Thymus (tissue), 11 donors: Measurements from ENCODE around the gene TRIM9. TPM values are rescaled to one million over a fixed set of nuclear protein-coding genes. Genes with fewer than 3 reads are reported as not detected.
"Not testable (repeated sequence)": the region's sequence is repeated elsewhere in the genome, so short reads cannot be mapped to it uniquely, and the experiment has no call there.

Experiments
- DNase-seq, 9 donors: peaks; one replicate each; pipeline ENCODE4 v3.0.0-alpha.2; 2013; ENCODE audit warnings: low spot score in 9 of 9, low read depth in 6 of 9, missing footprints in 1 of 9
- H3K27ac ChIP-seq, 2 donors: one replicate each; pipeline ENCODE4 v1.5.1; 2013; ENCODE audit warnings: control low read depth in 1 of 2, low read depth in 1 of 2, low read length in 1 of 2, mild to moderate bottlenecking in 1 of 2, moderate library complexity in 1 of 2
- H3K27me3 ChIP-seq, 2 donors: one replicate each; pipeline ENCODE4 v1.5.1; 2013; ENCODE audit warnings: low read length in 1 of 2; ENCODE audit not compliant: control insufficient read depth in 2 of 2, insufficient read depth in 1 of 2
- H3K36me3 ChIP-seq, 2 donors: one replicate each; pipeline ENCODE4 v1.5.1; 2013; ENCODE audit warnings: low read length in 1 of 2, mild to moderate bottlenecking in 1 of 2, moderate library complexity in 1 of 2; ENCODE audit not compliant: control insufficient read depth in 2 of 2, insufficient read depth in 2 of 2
- H3K4me1 ChIP-seq, 2 donors: one replicate each; pipeline ENCODE4 v1.5.1; 2013; ENCODE audit warnings: low read length in 2 of 2; ENCODE audit not compliant: control insufficient read depth in 2 of 2, insufficient read depth in 2 of 2
- H3K4me3 ChIP-seq, 2 donors: one replicate each; pipeline ENCODE4 v1.5.1; 2013; ENCODE audit warnings: low read length in 2 of 2, control low read depth in 1 of 2, mild to moderate bottlenecking in 1 of 2
- H3K9me3 ChIP-seq, 2 donors: one replicate each; pipeline ENCODE4 v1.5.1; 2013; ENCODE audit warnings: low read length in 1 of 2, mild to moderate bottlenecking in 1 of 2; ENCODE audit not compliant: control insufficient read depth in 2 of 2, insufficient read depth in 1 of 2
- WGBS: extraction: QIAGEN DNeasy Blood & Tissue Kit; methylation state at CpG from one replicate; pipeline ENCODE4 v1.1.7; 2013; 5-methylcytosine and 5-hydroxymethylcytosine counted together
- polyA plus RNA-seq: library from polyadenylated mRNA; stranded (reverse); fragments of 200-250 nt; gene quantifications from one replicate; pipeline ENCODE4 v1.2.3, GENCODE V29; 2013
- total RNA-seq: library from RNA; stranded (reverse); fragments of 120-200 nt; gene quantifications from one replicate; pipeline ENCODE4 v1.2.4, GENCODE V29; 2013
- donor health status: healthy.

The TRIM9 gene
- total and polyA plus RNA-seq, 2 donors: 0.71 to 1.8 TPM

GRCh38 chr14:50946234-50946935, 148.5 kb downstream of the TRIM9 start:
- H3K4me1 ChIP-seq: peaks cover 13 to 15% of the 10 kb centered on the region in 2 donors
- DNase-seq: no peak
- no peaks in the 10 kb centered on the region for H3K9me3 ChIP-seq
- H3K27ac ChIP-seq: no peak overlapping the region
- WGBS: 95% methylated on average over 5 of the region's 5 CpGs
- peaks cover 3 to 27% of the 10 kb centered on the region in 2 donors for H3K27me3 ChIP-seq
- H3K36me3 ChIP-seq: no peaks in the 10 kb centered on the region
- H3K4me3 ChIP-seq: no peak overlapping the region

DNA sequence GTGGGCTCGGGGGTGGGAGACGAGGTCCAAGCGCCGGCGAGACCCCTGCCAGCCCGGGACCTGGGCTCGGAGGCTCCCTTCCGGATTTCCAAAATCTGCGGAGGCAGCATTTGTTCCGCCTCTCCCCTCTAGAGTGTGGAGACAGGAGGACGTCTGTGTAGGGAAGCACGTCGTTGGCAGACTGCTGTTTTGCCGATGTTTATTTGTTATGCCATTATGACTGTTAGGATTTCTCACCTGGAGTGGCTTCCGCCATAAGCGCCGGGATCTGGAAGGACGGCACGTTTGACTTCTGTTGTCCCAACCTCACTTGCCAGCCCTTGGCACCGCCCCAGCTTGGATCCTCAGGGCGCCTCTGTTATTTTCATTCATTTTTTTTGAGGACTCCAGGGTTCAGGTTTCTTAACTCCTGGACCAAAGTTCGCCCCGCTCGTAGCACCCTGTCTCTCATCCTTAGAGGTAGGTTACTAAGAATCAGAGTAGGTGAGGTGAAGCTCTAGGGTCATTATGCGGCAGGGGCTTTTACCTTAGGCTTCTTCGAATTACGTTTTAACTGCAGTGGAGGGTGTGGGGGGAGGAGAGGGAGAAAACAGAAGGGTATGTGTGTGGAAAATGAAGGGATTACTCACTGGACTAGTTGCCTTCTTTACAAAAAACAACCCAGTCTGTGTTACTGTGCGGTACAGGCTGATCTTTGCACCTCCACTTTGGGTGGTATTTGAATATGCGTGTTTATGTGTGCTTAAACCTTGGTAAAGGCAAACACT, 150.1 kb downstream of the TRIM9 start:
- Histone ChIP-seq H3K9me3 (no peaks in the 10 kb centered on the region), H3K27ac (peak overlapping the region in 1 of 2 donors; percentile 81), H3K4me3 (peak overlapping the region; percentile 32 to 61), H3K4me1 (peaks cover 13 to 15% of the 10 kb centered on the region in 2 donors), H3K27me3 (peaks cover 3 to 27% of the 10 kb centered on the region in 2 donors), H3K36me3 (no peaks in the 10 kb centered on the region)
- WGBS: 14% methylated on average over 29 of the region's 29 CpGs
- no peak for DNase-seq

- Histone ChIP-seq H3K27ac (peak within 1 kb of the TSS in 1 of 2 donors; percentile 81), H3K36me3 (no peaks in the 10 kb centered on the region), H3K9me3 (no peaks in the 10 kb centered on the region), H3K4me1 (peaks cover 13 to 15% of the 10 kb centered on the region in 2 donors), H3K4me3 (peak within 1 kb of the TSS; percentile 38 to 61), H3K27me3 (peaks cover 3 to 27% of the 10 kb centered on the region in 2 donors)
- DNase-seq: peak in 1 of 9 donors; percentile 36
- WGBS: under 1% methylated on average over 74 of the region's 74 CpGs
Observed at GRCh38 chr14:50943943-50944646, 150.8 kb downstream of the TRIM9 start, which contains the start of gene PYGL. TSS of gene PYGL (minus strand) at chr14:50944483. CDS start at chr14:50944403, 80 bp downstream.

GRCh38 chr14:50943261-50943942, 151.5 kb downstream of the TRIM9 start:
- Histone ChIP-seq H3K4me3 (peak overlapping the region; percentile 38 to 61), H3K36me3 (no peaks in the 10 kb centered on the region), H3K9me3 (no peaks in the 10 kb centered on the region), H3K27ac (peak overlapping the region in 1 of 2 donors; percentile 46), H3K4me1 (peaks cover 13 to 15% of the 10 kb centered on the region in 2 donors), H3K27me3 (peaks cover 3 to 27% of the 10 kb centered on the region in 2 donors)
- WGBS: 14% methylated on average over 26 of the region's 26 CpGs
- DNase-seq: no peak

DNA sequence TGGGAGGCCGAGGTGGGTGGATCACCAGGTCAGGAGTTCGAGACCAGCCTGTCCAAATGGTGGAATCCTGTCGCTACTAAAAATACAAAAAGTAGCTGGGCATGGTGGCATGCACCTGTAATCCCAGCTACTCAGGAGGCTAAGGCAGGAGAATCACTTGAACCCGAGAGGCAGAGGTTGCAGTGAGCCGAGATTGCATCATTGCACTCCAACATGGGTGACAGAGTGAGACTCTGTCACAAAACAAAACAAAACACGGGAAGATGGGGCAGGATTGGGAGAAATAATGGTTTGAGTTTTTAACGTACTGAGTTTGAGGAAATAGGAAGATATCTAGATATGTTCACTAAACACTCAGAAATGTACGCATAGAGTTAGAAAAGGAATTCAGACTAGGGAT, 153.3 kb downstream of the TRIM9 start:
- H3K36me3 ChIP-seq, H3K27ac ChIP-seq, H3K9me3 ChIP-seq, H3K4me3 ChIP-seq, DNase-seq: not testable (repeated sequence)
- WGBS: 98% methylated on average over 8 of the region's 8 CpGs
- Histone ChIP-seq H3K4me1 (peaks cover 13 to 15% of the 10 kb centered on the region in 2 donors), H3K27me3 (peaks cover 3 to 27% of the 10 kb centered on the region in 2 donors)

GRCh38 chr14:50941151-50941550, 153.8 kb downstream of the TRIM9 start:
- Histone ChIP-seq H3K36me3 (no peaks in the 10 kb centered on the region), H3K4me3 (no peak overlapping the region), H3K9me3 (no peaks in the 10 kb centered on the region), H3K27me3 (peaks cover 3 to 27% of the 10 kb centered on the region in 2 donors), H3K27ac (no peak overlapping the region), H3K4me1 (peaks cover 13 to 15% of the 10 kb centered on the region in 2 donors)
- no peak for DNase-seq
- whole genome bisulfite sequencing: 87% methylated on average over 6 of the region's 6 CpGs

DNA sequence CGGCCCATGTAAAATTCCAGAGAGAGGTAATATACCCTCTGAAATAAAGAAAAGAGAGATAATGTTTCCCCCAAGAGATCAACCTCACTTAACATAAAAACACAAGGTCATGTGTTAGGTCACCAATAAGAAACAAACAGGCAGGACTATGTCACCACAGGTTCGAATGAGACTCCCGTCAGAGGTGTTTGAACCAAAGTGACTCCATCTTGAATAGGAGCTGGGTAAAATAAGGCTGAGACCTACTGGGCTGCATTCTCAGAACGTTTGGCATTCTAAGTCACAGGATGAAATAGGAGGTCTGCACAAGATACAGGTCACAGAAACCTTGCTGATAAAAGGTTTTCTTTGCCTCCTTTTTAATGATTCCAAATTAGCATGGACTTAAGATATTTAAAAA, 157.1 kb downstream of the TRIM9 start:
- DNase-seq: no peak
- 95% methylated on average over 4 of the region's 4 CpGs for WGBS
- peaks cover 0 to 4% of the 10 kb centered on the region in 2 donors for H3K27me3 ChIP-seq
- H3K27ac ChIP-seq: no peak overlapping the region
- H3K4me3 ChIP-seq: no peak overlapping the region
- H3K4me1 ChIP-seq: no peaks in the 10 kb centered on the region
- no peaks in the 10 kb centered on the region for H3K9me3 ChIP-seq
- H3K36me3 ChIP-seq: no peaks in the 10 kb centered on the region

GRCh38 chr14:50937325-50937724, 157.6 kb downstream of the TRIM9 start:
- H3K36me3 ChIP-seq: no peaks in the 10 kb centered on the region
- WGBS: 53% methylated on average over 2 of the region's 2 CpGs
- no peaks in the 10 kb centered on the region for H3K9me3 ChIP-seq
- peaks cover 0 to under 1% of the 10 kb centered on the region in 2 donors for H3K27me3 ChIP-seq
- H3K4me3 ChIP-seq: no peak overlapping the region
- H3K4me1 ChIP-seq: no peaks in the 10 kb centered on the region
- no peak overlapping the region for H3K27ac ChIP-seq
- DNase-seq: no peak
